Left lung (tissue), 10 donors: ENCODE data around the gene PCYOX1L. TPM values are rescaled to one million over a fixed set of nuclear protein-coding genes. Genes with fewer than 3 reads are reported as not detected.

ENCODE experiments used
- ATAC-seq: fragments of 200-7000 bp; cut with Tn5 transposase; one replicate; pipeline ENCODE4 v1.9.1; 2020; ENCODE audit warnings: moderate library complexity
- DNase-seq, 4 donors: peaks; one replicate each; pipeline ENCODE4 v3.0.0-alpha.2; 2013 to 2020
- H3K27ac ChIP-seq, 2 donors: fragments of 200-600 bp; sonication (generic) in 1 of 2; one replicate each; pipeline versions ENCODE4 v1.5.0 to v1.8.0; 2020 to 2021
- H3K27me3 ChIP-seq, 2 donors: fragments of 200-600 bp; sonication (generic) in 1 of 2; one replicate each; pipeline versions ENCODE4 v1.5.0 to v1.8.0; 2020 to 2021
- H3K36me3 ChIP-seq, 2 donors: fragments of 200-600 bp; sonication (generic) in 1 of 2; one replicate each; pipeline versions ENCODE4 v1.5.0 to v1.8.0; 2020 to 2021
- H3K4me1 ChIP-seq, 2 donors: fragments of 200-600 bp; one replicate each; pipeline ENCODE4 v1.8.0; 2021
- H3K4me3 ChIP-seq, 2 donors: fragments of 200-600 bp; sonication (generic) in 1 of 2; one replicate each; pipeline versions ENCODE4 v1.5.0 to v1.8.0; 2020 to 2021; ENCODE audit warnings: mild to moderate bottlenecking in 1 of 2
- H3K9me3 ChIP-seq, 2 donors: fragments of 200-600 bp; sonication (generic) in 1 of 2; one replicate each; pipeline versions ENCODE4 v1.5.0 to v1.8.0; 2020 to 2021
- CTCF ChIP-seq, 2 donors: fragments of 200-600 bp; sonication (generic) in 1 of 2; IDR thresholded peaks; one replicate each; pipeline versions ENCODE4 v1.5.0 to v1.8.0; 2021; ENCODE audit warnings: antibody characterized with exemption in 2 of 2
- intact Hi-C, 2 donors: fragments of 100-400 bp; cut with DNase I; formaldehyde crosslinking; loops; one replicate each; pipeline versions ENCODE4 v1.11.2 to v1.14.2; 2022
- polyA plus RNA-seq, 6 donors: library from polyadenylated mRNA; unstranded; fragments of 120-200 nt; gene quantifications; one replicate each; pipeline ENCODE4 v1.2.1, GENCODE V29; 2013; ENCODE audit not compliant: insufficient read length in 6 of 6
- total RNA-seq, 2 donors: library from RNA; stranded (reverse); fragmentation: NEBNext Ultra II Directional; extraction: Animal tissue kit (Norgen Biotek cat#: 25700); gene quantifications; one replicate each; pipeline ENCODE4 v1.2.1, GENCODE V29; 2021
- donor health status: DM: no; HTN: yes; CAD: no.
- donor health status: DM: no; HTN: no; CAD: no.

Gene PCYOX1L
- total and polyA plus RNA-seq, 8 donors = 9.0 to 17.9 (median 15.8) TPM

GRCh38 chr5:149323621-149324205 is 34.1 kb upstream of the PCYOX1L start:
- Histone ChIP-seq H3K4me3 (no peak overlapping the region), H3K27me3 (no peaks in the 10 kb centered on the region), H3K4me1 (peaks cover 6 to 13% of the 10 kb centered on the region in 2 donors), H3K9me3 (no peaks in the 10 kb centered on the region), H3K36me3 (no peaks in the 10 kb centered on the region), H3K27ac (peak overlapping the region in 1 of 2 donors; percentile 26)
- intact Hi-C loops = no loop called here
- TF ChIP-seq CTCF (IDR thresholded peaks at IDR 0.05) = no peak
- ATAC-seq (no peak), DNase-seq (no peak)

- DNase-seq = no peak
- Histone ChIP-seq H3K27ac (peak overlapping the region in 1 of 2 donors; percentile 26), H3K4me1 (peaks cover 6 to 13% of the 10 kb centered on the region in 2 donors), H3K27me3 (no peaks in the 10 kb centered on the region), H3K4me3 (no peak overlapping the region), H3K9me3 (no peaks in the 10 kb centered on the region), H3K36me3 (no peaks in the 10 kb centered on the region)
- intact Hi-C loops = no loop called here
- ATAC-seq = no peak
- TF ChIP-seq CTCF (IDR thresholded peaks at IDR 0.05) = no peak
These were observed 33.2 kb upstream of the PCYOX1L start for GRCh38 chr5:149324641-149325040.

- H3K27me3 ChIP-seq = no peaks in the 10 kb centered on the region
- no peaks in the 10 kb centered on the region for H3K36me3 ChIP-seq
- ATAC-seq = no peak
- H3K4me3 ChIP-seq = no peak overlapping the region
- no peak for TF ChIP-seq CTCF (IDR thresholded peaks at IDR 0.05)
- intact Hi-C loops = no loop called here
- peak overlapping the region in 1 of 2 donors; percentile 26 for H3K27ac ChIP-seq
- DNase-seq = no peak
- peaks cover 6 to 11% of the 10 kb centered on the region in 2 donors for H3K4me1 ChIP-seq
- H3K9me3 ChIP-seq = no peaks in the 10 kb centered on the region
These were observed 32.6 kb upstream of the PCYOX1L start for GRCh38 chr5:149325166-149325735.

GRCh38 chr5:149325894-149326293 is 32.0 kb upstream of the PCYOX1L start:
- ATAC-seq = no peak
- H3K36me3 ChIP-seq = no peaks in the 10 kb centered on the region
- peaks cover 2 to 5% of the 10 kb centered on the region in 2 donors for H3K4me1 ChIP-seq
- H3K27me3 ChIP-seq = no peaks in the 10 kb centered on the region
- no peak for DNase-seq
- no peak overlapping the region for H3K27ac ChIP-seq
- no peak overlapping the region for H3K4me3 ChIP-seq
- no peak for TF ChIP-seq CTCF (IDR thresholded peaks at IDR 0.05)
- intact Hi-C loops = no loop called here
- H3K9me3 ChIP-seq = no peaks in the 10 kb centered on the region

- ATAC-seq (no peak), DNase-seq (no peak)
- intact Hi-C loops = no loop called here
- Histone ChIP-seq H3K9me3 (no peaks in the 10 kb centered on the region), H3K27ac (no peak overlapping the region), H3K4me3 (no peak overlapping the region), H3K27me3 (no peaks in the 10 kb centered on the region), H3K4me1 (no peaks in the 10 kb centered on the region), H3K36me3 (no peaks in the 10 kb centered on the region)
- no peak for TF ChIP-seq CTCF (IDR thresholded peaks at IDR 0.05)
These were observed 31.2 kb upstream of the PCYOX1L start for GRCh38 chr5:149326611-149327010.
